KMS-11 (cell line): ENCODE data around the gene ORC3.

Experiments used
- H2AFZ ChIP-seq: fragments of 200-600 bp; sonication (generic); 2 replicates; pipeline ENCODE4 v1.6.1; 2016; ENCODE audit warnings: antibody characterized with exemption, mixed run types, low read depth
- H3K27ac ChIP-seq: fragments of 200-600 bp; sonication (generic); 2 replicates; pipeline ENCODE4 v1.6.1; 2016; ENCODE audit warnings: mild to moderate bottlenecking, mixed run types
- H3K27me3 ChIP-seq: fragments of 200-600 bp; sonication (generic); 2 replicates; pipeline ENCODE4 v1.6.1; 2017; ENCODE audit warnings: mild to moderate bottlenecking, low read depth, mixed run types, moderate library complexity; ENCODE audit not compliant: insufficient read depth
- H3K36me3 ChIP-seq: fragments of 200-600 bp; sonication (generic); 2 replicates; pipeline ENCODE4 v1.6.1; 2017; ENCODE audit warnings: mild to moderate bottlenecking, mixed run types; ENCODE audit not compliant: insufficient read depth
- H3K4me1 ChIP-seq: fragments of 200-600 bp; sonication (generic); 2 replicates; pipeline ENCODE4 v1.6.1; 2016; ENCODE audit warnings: mild to moderate bottlenecking, low read depth, mixed run types; ENCODE audit not compliant: poor library complexity, severe bottlenecking
- H3K4me2 ChIP-seq: fragments of 200-600 bp; sonication (generic); 2 replicates; pipeline ENCODE4 v1.7.0; 2016; ENCODE audit warnings: mild to moderate bottlenecking, mixed run types
- H3K4me3 ChIP-seq: fragments of 200-600 bp; sonication (generic); IDR thresholded peaks from 2 replicates; pipeline ENCODE4 v1.6.1; 2017; ENCODE audit warnings: low read depth, low read length, mixed read lengths; ENCODE audit not compliant: insufficient read depth
- H3K79me2 ChIP-seq: fragments of 200-600 bp; sonication (generic); 2 replicates; pipeline ENCODE4 v1.6.1; 2016; ENCODE audit warnings: low read depth, mixed run types; ENCODE audit not compliant: insufficient read depth
- H3K9ac ChIP-seq: fragments of 200-600 bp; sonication (generic); 2 replicates; pipeline ENCODE4 v1.6.1; 2016; ENCODE audit warnings: mild to moderate bottlenecking, mixed run types
- H4K20me1 ChIP-seq: fragments of 200-600 bp; sonication (generic); 2 replicates; pipeline ENCODE4 v1.6.1; 2016; ENCODE audit warnings: mild to moderate bottlenecking, mixed run types; ENCODE audit not compliant: insufficient read depth
- TF ChIP-seq, protein P1 (sequence below): fragments of 200-600 bp; sonication (generic); conservative IDR thresholded peaks from 2 replicates; pipeline ENCODE4 v1.6.1; 2017; ENCODE audit warnings: low read depth, mild to moderate bottlenecking, antibody characterized with exemption, low read length, moderate library complexity, mixed read lengths

Gene ORC3

DNA sequence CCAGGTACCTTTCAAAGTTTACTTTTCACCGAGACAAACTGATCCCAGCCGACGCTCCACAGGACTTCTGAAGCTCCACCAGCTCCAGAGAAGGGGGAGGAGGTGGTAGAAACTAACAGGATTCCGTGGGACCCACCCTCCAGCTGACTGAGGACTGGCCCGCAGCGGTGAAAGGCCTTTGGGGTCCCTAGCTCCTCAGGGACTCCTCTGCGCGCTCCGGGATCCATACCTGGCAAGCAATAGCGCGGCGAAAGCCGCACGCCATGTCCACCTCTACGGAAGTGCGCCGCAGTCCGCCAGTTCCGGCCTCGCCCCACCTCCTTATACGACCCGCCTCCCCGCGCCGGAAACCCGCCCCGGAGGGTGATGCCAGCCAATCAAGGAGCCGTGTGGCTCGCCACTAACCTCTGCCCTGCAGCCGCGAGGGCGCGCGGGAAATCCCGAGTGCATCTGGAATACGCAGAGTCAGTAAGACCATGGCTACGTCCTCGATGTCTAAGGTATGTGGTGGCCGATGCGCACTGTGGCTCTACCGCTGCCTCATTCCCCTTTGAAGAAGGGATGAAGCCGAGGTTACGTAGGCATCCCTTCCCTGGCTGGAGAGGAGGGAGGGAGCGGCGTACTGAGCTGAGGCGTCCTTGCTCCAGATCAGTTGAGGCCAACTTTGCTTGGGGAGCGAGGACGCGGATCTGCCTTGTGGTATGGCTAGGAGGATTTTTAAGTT is at the start of gene ORC3, which contains the start of gene RARS2:
Gene ORC3, plus strand, starts transcription at position 443 of the 724 bp plus-strand sequence. Its CDS starts 34 bp downstream, at position 477.
Gene RARS2, minus strand, starts transcription at position 295 of the 724 bp plus-strand sequence. Its CDS starts 30 bp downstream, at position 265.
- H2AFZ ChIP-seq: peak within 1 kb of the TSS; percentile 66
- H3K4me1 ChIP-seq: peaks cover 32% of the 10 kb centered on the region

DNA sequence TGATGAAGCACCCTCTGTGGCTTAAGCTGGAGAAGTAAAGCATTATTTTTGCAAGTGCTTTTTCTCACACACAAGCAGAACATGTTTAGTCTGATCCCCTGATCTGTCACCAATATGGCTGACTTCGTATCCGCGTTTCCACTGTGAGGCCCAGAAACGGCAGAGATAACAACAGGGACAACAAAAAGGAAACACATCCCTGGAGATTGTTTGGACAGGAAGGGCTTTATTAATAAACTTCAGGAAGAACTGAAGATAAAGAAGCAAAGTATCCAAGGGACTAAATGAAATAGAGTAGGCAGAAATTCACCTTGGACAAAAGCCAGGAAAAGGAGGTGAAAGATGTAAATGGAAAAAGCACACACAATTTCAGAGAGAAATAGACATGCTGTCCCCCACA is 49.4 kb upstream of the ORC3 start:
- Histone ChIP-seq H3K36me3 (no peaks in the 10 kb centered on the region), H3K27me3 (no peaks in the 10 kb centered on the region), H3K4me2 (no peak overlapping the region), H3K9ac (no peak overlapping the region), H3K4me3 (no peak overlapping the region), H3K4me1 (peaks cover 27% of the 10 kb centered on the region), H3K27ac (no peak overlapping the region), H2AFZ (no peak overlapping the region), H4K20me1 (no peaks in the 10 kb centered on the region), H3K79me2 (no peaks in the 10 kb centered on the region)
- TF ChIP-seq, protein P1, sequence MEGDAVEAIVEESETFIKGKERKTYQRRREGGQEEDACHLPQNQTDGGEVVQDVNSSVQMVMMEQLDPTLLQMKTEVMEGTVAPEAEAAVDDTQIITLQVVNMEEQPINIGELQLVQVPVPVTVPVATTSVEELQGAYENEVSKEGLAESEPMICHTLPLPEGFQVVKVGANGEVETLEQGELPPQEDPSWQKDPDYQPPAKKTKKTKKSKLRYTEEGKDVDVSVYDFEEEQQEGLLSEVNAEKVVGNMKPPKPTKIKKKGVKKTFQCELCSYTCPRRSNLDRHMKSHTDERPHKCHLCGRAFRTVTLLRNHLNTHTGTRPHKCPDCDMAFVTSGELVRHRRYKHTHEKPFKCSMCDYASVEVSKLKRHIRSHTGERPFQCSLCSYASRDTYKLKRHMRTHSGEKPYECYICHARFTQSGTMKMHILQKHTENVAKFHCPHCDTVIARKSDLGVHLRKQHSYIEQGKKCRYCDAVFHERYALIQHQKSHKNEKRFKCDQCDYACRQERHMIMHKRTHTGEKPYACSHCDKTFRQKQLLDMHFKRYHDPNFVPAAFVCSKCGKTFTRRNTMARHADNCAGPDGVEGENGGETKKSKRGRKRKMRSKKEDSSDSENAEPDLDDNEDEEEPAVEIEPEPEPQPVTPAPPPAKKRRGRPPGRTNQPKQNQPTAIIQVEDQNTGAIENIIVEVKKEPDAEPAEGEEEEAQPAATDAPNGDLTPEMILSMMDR: no peak

More for the DNA sequence above, at the start of gene ORC3, which contains the start of gene RARS2:
- TF ChIP-seq, protein P1: no peak
- peak within 1 kb of the TSS; percentile 66 for H3K9ac ChIP-seq
- H3K27me3 ChIP-seq: no peaks in the 10 kb centered on the region
- H3K4me3 ChIP-seq: peak within 1 kb of the TSS; percentile 40
- H3K79me2 ChIP-seq: peaks cover 73% of the 10 kb centered on the region
- no peaks in the 10 kb centered on the region for H3K36me3 ChIP-seq
- H3K27ac ChIP-seq: peak within 1 kb of the TSS; percentile 47
- H3K4me2 ChIP-seq: peak within 1 kb of the TSS; percentile 77
- no peaks in the 10 kb centered on the region for H4K20me1 ChIP-seq

DNA sequence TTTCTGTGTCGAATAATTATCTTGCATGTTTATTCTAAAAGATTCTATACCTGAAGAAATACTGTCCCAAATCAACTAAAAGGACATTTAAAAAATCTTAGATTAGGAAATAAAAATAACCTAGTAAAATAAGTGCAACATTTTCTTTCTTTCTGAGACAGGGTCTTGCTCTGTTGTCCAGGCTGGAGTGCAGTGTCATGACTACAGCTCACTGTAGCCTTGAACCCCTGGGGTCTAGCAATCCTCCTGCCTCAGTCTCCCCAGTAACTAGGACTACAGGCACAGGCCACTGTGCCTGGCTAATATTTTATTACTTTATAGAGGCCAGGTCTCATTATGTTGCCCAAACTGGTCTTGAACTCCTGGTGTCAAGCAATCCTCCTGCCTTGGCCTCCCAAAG is 48.9 kb upstream of the ORC3 start:
- H4K20me1 ChIP-seq: no peaks in the 10 kb centered on the region
- H3K4me2 ChIP-seq: no peak overlapping the region
- peaks cover 32% of the 10 kb centered on the region for H3K4me1 ChIP-seq
- TF ChIP-seq, protein P1: no peak
- no peaks in the 10 kb centered on the region for H3K36me3 ChIP-seq
- H3K27me3 ChIP-seq: no peaks in the 10 kb centered on the region
- H2AFZ ChIP-seq: no peak overlapping the region
- H3K4me3 ChIP-seq: no peak overlapping the region
- no peak overlapping the region for H3K27ac ChIP-seq
- H3K9ac ChIP-seq: no peak overlapping the region
- no peaks in the 10 kb centered on the region for H3K79me2 ChIP-seq

DNA sequence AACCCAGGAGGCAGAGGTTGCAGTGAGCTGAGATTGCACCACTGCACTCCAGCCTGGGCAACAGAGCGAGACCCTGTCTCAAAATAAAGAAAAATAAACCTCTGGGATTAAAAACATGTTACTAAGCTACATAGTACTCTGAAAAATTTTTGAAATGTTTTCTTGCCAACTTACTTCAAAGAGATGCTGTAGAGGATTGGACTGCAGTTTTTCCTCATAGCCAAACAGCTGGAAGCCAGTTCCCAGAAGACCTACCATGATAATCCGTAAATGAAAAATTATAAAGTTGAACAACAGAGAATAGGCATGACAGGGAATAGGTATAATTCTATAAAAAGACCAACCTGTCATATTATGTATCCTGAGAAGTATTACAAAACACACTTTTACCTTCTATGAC is 48.2 kb upstream of the ORC3 start:
- H3K79me2 ChIP-seq: no peaks in the 10 kb centered on the region
- H3K36me3 ChIP-seq: no peaks in the 10 kb centered on the region
- no peak overlapping the region for H3K27ac ChIP-seq
- H3K4me1 ChIP-seq: peaks cover 39% of the 10 kb centered on the region
- H2AFZ ChIP-seq: no peak overlapping the region
- H4K20me1 ChIP-seq: no peaks in the 10 kb centered on the region
- no peak overlapping the region for H3K4me2 ChIP-seq
- H3K9ac ChIP-seq: no peak overlapping the region
- TF ChIP-seq, protein P1: no peak
- H3K4me3 ChIP-seq: no peak overlapping the region
- no peaks in the 10 kb centered on the region for H3K27me3 ChIP-seq
